Measurements from ENCODE around the gene AGAP1. TPM values are rescaled to one million over a fixed set of nuclear protein-coding genes. Genes with fewer than 3 reads are reported as not detected.

AGAP1 gene
- total and polyA plus RNA-seq, 2 donors (not counting 3 experiments of a cell fraction or from before 2014, with no cell fraction given), result 10.2 to 20.9 TPM

GRCh38 chr2:235835810-235836209 is 342.0 kb downstream of the AGAP1 start:
- no peak for DNase-seq (ENCODE audit: low read depth, low spot score)
- H3K4me1 ChIP-seq (ENCODE audit: control insufficient read depth, extremely low read depth, insufficient read depth, low read length), result no peaks in the 10 kb centered on the region
- no TSS peak for BruUV-seq (replicated peaks)
- no peak for FAIRE-seq
- no peak overlapping the region for H3K27ac ChIP-seq (ENCODE audit: insufficient read depth, low read depth, low read length)
- dilution Hi-C loops (cut with MboI; ENCODE audit: extremely low pct_ligation_motif_present, low sequenced_read_pairs), result no loop called here
- H3K4me2 ChIP-seq (ENCODE audit: insufficient read depth, low read length), result no peak overlapping the region
- no peaks in the 10 kb centered on the region for H3K9me1 ChIP-seq (replicated peaks; ENCODE audit: control insufficient read depth, extremely low read depth, insufficient read depth, low read length)
- no peak overlapping the region for H2AFZ ChIP-seq (ENCODE audit: low read depth, low read length)
- ChIA-PET POLR2A (no interaction called here), CTCF (interaction anchor here (0.8 to 1.6 kb wide), 3 partner anchors 12 to 38 kb away, joined by 3 to 5 read pairs (median 3); no protein-coding TSS in a partner anchor)
- TF ChIP-seq GATA2 (IDR thresholded peaks at IDR 0.05; ENCODE audit: insufficient read depth, insufficient read length, low read depth, low read length), result no peak
- no peak for TF ChIP-seq MAX (IDR thresholded peaks at IDR 0.05; ENCODE audit: insufficient read depth, insufficient read length)
- no peak for TF ChIP-seq POLR2A (IDR thresholded peaks at IDR 0.05; ENCODE audit: low read depth, low read length)
- no peak for TF ChIP-seq MYC (IDR thresholded peaks at IDR 0.05; ENCODE audit: low read depth, low read length)
- no peak for TF ChIP-seq POLR2AphosphoS5 (IDR thresholded peaks at IDR 0.05; ENCODE audit: insufficient read depth, low read depth, low read length)
- no peak for TF ChIP-seq JUN (IDR thresholded peaks at IDR 0.05; ENCODE audit: borderline replicate concordance, insufficient read depth, insufficient read length, low read depth)
- TF ChIP-seq EZH2 (IDR thresholded peaks at IDR 0.05; ENCODE audit: borderline replicate concordance, low read depth, low read length, severe bottlenecking), result no peak
- TF ChIP-seq FOS (IDR thresholded peaks at IDR 0.05; ENCODE audit: borderline replicate concordance, insufficient read depth, low read length), result no peak
- no peak overlapping the region for H3K4me3 ChIP-seq (replicated peaks in 1 of 3; ENCODE audit: insufficient read depth in 1 of 3, low read depth in 1 of 3, low read length in 3 of 3)
- H4K20me1 ChIP-seq (replicated peaks; ENCODE audit: control insufficient read depth, extremely low read depth, insufficient read depth, low read length), result no peaks in the 10 kb centered on the region
- no peaks in the 10 kb centered on the region for H3K27me3 ChIP-seq (ENCODE audit: control insufficient read depth in 2 of 2, insufficient read depth in 2 of 2, low read length in 2 of 2)
- no peak overlapping the region for H3K9ac ChIP-seq (replicated peaks; ENCODE audit: extremely low read depth, insufficient read depth, low read length)
- no peaks in the 10 kb centered on the region for H3K36me3 ChIP-seq (ENCODE audit: control insufficient read depth in 2 of 2, extremely low read depth in 1 of 2, insufficient read depth in 2 of 2, low read length in 2 of 2)
- H3K79me2 ChIP-seq (ENCODE audit: control insufficient read depth, insufficient read depth, low read length), result no peaks in the 10 kb centered on the region
- H3K9me3 ChIP-seq (replicated peaks; ENCODE audit: control insufficient read depth, insufficient read depth, low read length), result no peaks in the 10 kb centered on the region
- intact Hi-C loops (cut with micrococcal nuclease), result no loop called here

GRCh38 chr2:235836491-235836911 is 342.7 kb downstream of the AGAP1 start:
- H3K9me1 ChIP-seq (replicated peaks; ENCODE audit: control insufficient read depth, extremely low read depth, insufficient read depth, low read length), result no peaks in the 10 kb centered on the region
- no peaks in the 10 kb centered on the region for H3K27me3 ChIP-seq (ENCODE audit: control insufficient read depth in 2 of 2, insufficient read depth in 2 of 2, low read length in 2 of 2)
- no peak overlapping the region for H3K27ac ChIP-seq (ENCODE audit: insufficient read depth, low read depth, low read length)
- no peak overlapping the region for H2AFZ ChIP-seq (ENCODE audit: low read depth, low read length)
- no peak overlapping the region for H3K9ac ChIP-seq (replicated peaks; ENCODE audit: extremely low read depth, insufficient read depth, low read length)
- H3K79me2 ChIP-seq (ENCODE audit: control insufficient read depth, insufficient read depth, low read length), result no peaks in the 10 kb centered on the region
- H3K4me1 ChIP-seq (ENCODE audit: control insufficient read depth, extremely low read depth, insufficient read depth, low read length), result no peaks in the 10 kb centered on the region
- TF ChIP-seq EZH2 (IDR thresholded peaks at IDR 0.05; ENCODE audit: borderline replicate concordance, low read depth, low read length, severe bottlenecking) (no peak), MAX (IDR thresholded peaks at IDR 0.05; ENCODE audit: insufficient read depth, insufficient read length) (no peak), JUN (IDR thresholded peaks at IDR 0.05; ENCODE audit: borderline replicate concordance, insufficient read depth, insufficient read length, low read depth) (no peak), POLR2A (IDR thresholded peaks at IDR 0.05; ENCODE audit: low read depth, low read length) (no peak), GATA2 (IDR thresholded peaks at IDR 0.05; ENCODE audit: insufficient read depth, insufficient read length, low read depth, low read length) (no peak), CTCF (IDR thresholded peaks at IDR 0.05; ENCODE audit: extremely low read depth in 1 of 2, insufficient read depth in 1 of 2, low read depth in 1 of 2, low read length in 2 of 2) (no peak), FOS (IDR thresholded peaks at IDR 0.05; ENCODE audit: borderline replicate concordance, insufficient read depth, low read length) (no peak), MYC (IDR thresholded peaks at IDR 0.05; ENCODE audit: low read depth, low read length) (no peak), POLR2AphosphoS5 (IDR thresholded peaks at IDR 0.05; ENCODE audit: insufficient read depth, low read depth, low read length) (no peak)
- POLR2A ChIA-PET, result no interaction called here
- no peaks in the 10 kb centered on the region for H4K20me1 ChIP-seq (replicated peaks; ENCODE audit: control insufficient read depth, extremely low read depth, insufficient read depth, low read length)
- FAIRE-seq (no peak), DNase-seq (ENCODE audit: low read depth, low spot score) (no peak)
- BruUV-seq (replicated peaks), result no TSS peak
- no peaks in the 10 kb centered on the region for H3K36me3 ChIP-seq (ENCODE audit: control insufficient read depth in 2 of 2, extremely low read depth in 1 of 2, insufficient read depth in 2 of 2, low read length in 2 of 2)
- no peaks in the 10 kb centered on the region for H3K9me3 ChIP-seq (replicated peaks; ENCODE audit: control insufficient read depth, insufficient read depth, low read length)
- no peak overlapping the region for H3K4me3 ChIP-seq (replicated peaks in 1 of 3; ENCODE audit: insufficient read depth in 1 of 3, low read depth in 1 of 3, low read length in 3 of 3)
- CTCF ChIA-PET, result interaction anchor here (1.6 kb wide), 1 partner anchor 38 kb away, joined by 5 read pairs; no protein-coding TSS in a partner anchor
- intact Hi-C loops (cut with micrococcal nuclease) (no loop called here), dilution Hi-C loops (cut with MboI; ENCODE audit: extremely low pct_ligation_motif_present, low sequenced_read_pairs) (no loop called here)
- no peak overlapping the region for H3K4me2 ChIP-seq (ENCODE audit: insufficient read depth, low read length)

Measured in endothelial cell of umbilical vein (primary cell).